ENCODE data around the gene TCF4. TPM values are rescaled to one million over a fixed set of nuclear protein-coding genes. Genes with fewer than 3 reads are reported as not detected.

Gene TCF4
- total RNA-seq, 1 experiment from 2014 or later = 12.5 TPM

DNA sequence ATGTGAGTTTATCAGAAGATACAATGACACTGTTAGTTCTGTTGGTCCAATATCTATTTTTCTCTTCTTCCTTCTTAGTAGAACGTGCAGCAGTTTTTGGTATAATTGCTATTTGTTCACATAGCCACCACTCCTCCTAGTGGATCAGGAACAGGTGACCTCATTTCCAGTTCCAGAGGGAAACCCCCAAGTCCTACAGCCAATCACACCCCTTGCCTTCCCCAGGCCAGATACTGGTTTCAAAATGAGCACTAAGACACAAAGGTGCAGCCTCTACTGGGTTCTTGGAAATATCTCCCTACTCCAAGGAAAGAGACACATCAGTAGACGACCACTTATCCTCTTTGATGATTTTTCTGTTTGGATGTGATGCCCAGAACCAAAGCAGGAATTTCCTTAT lies 103.2 kb downstream of the TCF4 start:
- no peak overlapping the region for H3K27ac ChIP-seq (ENCODE audit: low read length)
- no TSS peak for BruUV-seq (replicated peaks)
- H2AFZ ChIP-seq (ENCODE audit: low read length) = no peak overlapping the region
- no peaks in the 10 kb centered on the region for H3K9me3 ChIP-seq (ENCODE audit: low read length)
- H4K20me1 ChIP-seq (ENCODE audit: low read length) = no peaks in the 10 kb centered on the region
- no peak overlapping the region for H3K4me3 ChIP-seq (ENCODE audit: low read length)
- no peak for ATAC-seq
- DNase-seq = no peak
- TF ChIP-seq EZH2 (IDR thresholded peaks at IDR 0.05; ENCODE audit: low read length, unreplicated experiment) = no peak
- TF ChIP-seq, protein P1, sequence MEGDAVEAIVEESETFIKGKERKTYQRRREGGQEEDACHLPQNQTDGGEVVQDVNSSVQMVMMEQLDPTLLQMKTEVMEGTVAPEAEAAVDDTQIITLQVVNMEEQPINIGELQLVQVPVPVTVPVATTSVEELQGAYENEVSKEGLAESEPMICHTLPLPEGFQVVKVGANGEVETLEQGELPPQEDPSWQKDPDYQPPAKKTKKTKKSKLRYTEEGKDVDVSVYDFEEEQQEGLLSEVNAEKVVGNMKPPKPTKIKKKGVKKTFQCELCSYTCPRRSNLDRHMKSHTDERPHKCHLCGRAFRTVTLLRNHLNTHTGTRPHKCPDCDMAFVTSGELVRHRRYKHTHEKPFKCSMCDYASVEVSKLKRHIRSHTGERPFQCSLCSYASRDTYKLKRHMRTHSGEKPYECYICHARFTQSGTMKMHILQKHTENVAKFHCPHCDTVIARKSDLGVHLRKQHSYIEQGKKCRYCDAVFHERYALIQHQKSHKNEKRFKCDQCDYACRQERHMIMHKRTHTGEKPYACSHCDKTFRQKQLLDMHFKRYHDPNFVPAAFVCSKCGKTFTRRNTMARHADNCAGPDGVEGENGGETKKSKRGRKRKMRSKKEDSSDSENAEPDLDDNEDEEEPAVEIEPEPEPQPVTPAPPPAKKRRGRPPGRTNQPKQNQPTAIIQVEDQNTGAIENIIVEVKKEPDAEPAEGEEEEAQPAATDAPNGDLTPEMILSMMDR (conservative IDR thresholded peaks at IDR 0.05; ENCODE audit: low read depth, low read length) = no peak
- no peak for TF ChIP-seq EZH2phosphoT487 (IDR thresholded peaks at IDR 0.05; ENCODE audit: borderline replicate concordance, low read length)
- no peak overlapping the region for H3K9ac ChIP-seq (ENCODE audit: low read length)
- POLR2A ChIA-PET (ENCODE audit: unreplicated experiment) = no interaction called here
- no peaks in the 10 kb centered on the region for H3K79me2 ChIP-seq (ENCODE audit: low read length)
- no peaks in the 10 kb centered on the region for H3K4me1 ChIP-seq (ENCODE audit: insufficient read depth, low read length)
- H3K36me3 ChIP-seq (ENCODE audit: low read depth, low read length) = no peaks in the 10 kb centered on the region
- CTCF ChIA-PET = no interaction called here
- H3F3A ChIP-seq (ENCODE audit: low read length, unreplicated experiment) = no peaks in the 10 kb centered on the region
- no peaks in the 10 kb centered on the region for H3K27me3 ChIP-seq (ENCODE audit: low read length)
- intact Hi-C loops (cut with micrococcal nuclease) = no loop called here
- H3K4me2 ChIP-seq (ENCODE audit: low read length) = no peak overlapping the region
- no peaks in the 10 kb centered on the region for H3K9me2 ChIP-seq (replicated peaks; ENCODE audit: low read length)

DNA sequence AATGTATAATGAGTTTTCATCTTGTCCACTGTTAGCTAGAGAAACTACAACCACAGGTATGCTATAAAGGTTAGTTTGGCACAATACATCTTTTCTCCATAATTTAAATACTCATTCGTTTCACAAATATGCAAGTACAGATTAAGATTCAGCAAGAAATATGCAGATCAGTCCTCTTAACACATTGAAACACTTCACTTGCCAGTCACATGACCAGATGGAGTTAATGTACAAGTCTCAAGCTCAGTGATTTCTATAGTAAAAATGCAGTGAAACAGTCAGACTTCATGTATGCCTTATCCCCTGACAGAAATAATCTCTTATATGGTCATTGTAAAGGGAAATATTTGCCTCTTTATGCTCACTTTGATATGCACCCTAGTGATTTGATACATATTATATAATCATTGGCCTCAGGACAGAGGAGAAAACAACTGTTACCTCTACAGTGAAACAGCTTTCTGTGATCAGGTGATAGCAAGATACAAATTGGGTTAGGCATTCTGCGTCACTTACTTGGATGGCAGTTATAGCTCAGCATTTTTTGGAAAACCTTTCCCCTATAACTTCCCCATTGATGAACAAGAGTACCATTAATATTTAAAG lies 104.6 kb downstream of the TCF4 start:
- ChIA-PET POLR2A (ENCODE audit: unreplicated experiment) (interaction anchor here (0.6 kb wide), 1 partner anchor 840 kb away, joined by 5 read pairs; no protein-coding TSS in a partner anchor), CTCF (no interaction called here)
- ATAC-seq = no peak
- TF ChIP-seq EZH2 (IDR thresholded peaks at IDR 0.05; ENCODE audit: low read length, unreplicated experiment) = no peak
- TF ChIP-seq EZH2phosphoT487 (IDR thresholded peaks at IDR 0.05; ENCODE audit: borderline replicate concordance, low read length) = no peak
- TF ChIP-seq, protein P1 (conservative IDR thresholded peaks at IDR 0.05; ENCODE audit: low read depth, low read length) = no peak
- H4K20me1 ChIP-seq (ENCODE audit: low read length) = no peaks in the 10 kb centered on the region
- H3K27ac ChIP-seq (ENCODE audit: low read length) = no peak overlapping the region
- no TSS peak for BruUV-seq (replicated peaks)
- H3K9me2 ChIP-seq (replicated peaks; ENCODE audit: low read length) = no peaks in the 10 kb centered on the region
- H3K9ac ChIP-seq (ENCODE audit: low read length) = no peak overlapping the region
- intact Hi-C loops (cut with micrococcal nuclease) = no loop called here
- H2AFZ ChIP-seq (ENCODE audit: low read length) = no peak overlapping the region
- no peaks in the 10 kb centered on the region for H3K9me3 ChIP-seq (ENCODE audit: low read length)
- DNase-seq = no peak
- H3F3A ChIP-seq (ENCODE audit: low read length, unreplicated experiment) = no peaks in the 10 kb centered on the region
- no peaks in the 10 kb centered on the region for H3K36me3 ChIP-seq (ENCODE audit: low read depth, low read length)
- H3K4me1 ChIP-seq (ENCODE audit: insufficient read depth, low read length) = 0 out of 2 replicates have a peak, but pooled peaks cover under 1% of the 10 kb centered on the region
- H3K4me2 ChIP-seq (ENCODE audit: low read length) = no peak overlapping the region
- H3K4me3 ChIP-seq (ENCODE audit: low read length) = no peak overlapping the region
- H3K79me2 ChIP-seq (ENCODE audit: low read length) = no peaks in the 10 kb centered on the region
- H3K27me3 ChIP-seq (ENCODE audit: low read length) = no peaks in the 10 kb centered on the region

DNA sequence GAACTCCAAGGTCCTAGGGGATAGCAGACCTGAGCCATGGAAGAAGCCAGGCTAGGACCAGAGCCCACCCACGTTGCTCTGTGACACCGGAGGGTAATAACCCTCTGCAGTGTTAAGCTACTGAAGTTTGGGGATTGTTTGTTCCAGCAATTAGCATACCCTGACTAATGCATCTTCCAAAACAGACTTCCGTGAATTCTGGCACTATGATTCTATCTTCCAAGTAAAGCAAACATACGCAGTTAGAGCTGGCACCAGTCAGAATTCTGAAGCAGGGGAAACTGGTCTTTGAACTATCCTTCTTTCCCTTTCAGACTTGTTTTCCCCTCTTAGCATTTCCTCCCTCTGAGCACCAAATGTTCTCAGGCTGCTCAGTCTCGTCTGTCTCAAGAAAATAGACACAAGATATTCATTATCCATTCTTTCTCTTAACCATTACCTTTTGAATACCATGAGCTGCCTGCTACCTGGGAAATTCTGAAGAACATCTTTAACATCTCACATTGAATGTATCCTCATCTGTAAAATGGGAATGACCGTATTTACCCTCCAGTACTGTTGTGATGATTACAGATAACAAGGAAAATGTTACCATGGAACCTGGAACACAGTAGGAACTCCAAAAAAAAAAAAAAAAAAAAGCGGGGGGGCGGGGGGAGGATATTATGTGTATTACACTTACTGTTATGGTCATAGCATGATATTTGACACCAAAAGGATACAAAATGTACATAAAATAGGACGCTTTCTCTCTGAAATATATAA lies 108.2 kb downstream of the TCF4 start:
- no peak overlapping the region for H2AFZ ChIP-seq (ENCODE audit: low read length)
- H3K4me2 ChIP-seq (ENCODE audit: low read length) = no peak overlapping the region
- ATAC-seq (no peak), DNase-seq (no peak)
- TF ChIP-seq, protein P1 (conservative IDR thresholded peaks at IDR 0.05; ENCODE audit: low read depth, low read length) = no peak
- TF ChIP-seq EZH2phosphoT487 (IDR thresholded peaks at IDR 0.05; ENCODE audit: borderline replicate concordance, low read length) = no peak
- TF ChIP-seq EZH2 (IDR thresholded peaks at IDR 0.05; ENCODE audit: low read length, unreplicated experiment) = no peak
- H3K36me3 ChIP-seq (ENCODE audit: low read depth, low read length) = no peaks in the 10 kb centered on the region
- no peaks in the 10 kb centered on the region for H3K27me3 ChIP-seq (ENCODE audit: low read length)
- intact Hi-C loops (cut with micrococcal nuclease) = no loop called here
- H3K27ac ChIP-seq (ENCODE audit: low read length) = no peak overlapping the region
- ChIA-PET POLR2A (ENCODE audit: unreplicated experiment) (no interaction called here), CTCF (no interaction called here)
- H3K79me2 ChIP-seq (ENCODE audit: low read length) = no peaks in the 10 kb centered on the region
- no peaks in the 10 kb centered on the region for H3K9me2 ChIP-seq (replicated peaks; ENCODE audit: low read length)
- H3K4me3 ChIP-seq (ENCODE audit: low read length) = no peak overlapping the region
- no peak overlapping the region for H3K9ac ChIP-seq (ENCODE audit: low read length)
- H4K20me1 ChIP-seq (ENCODE audit: low read length) = no peaks in the 10 kb centered on the region
- no TSS peak for BruUV-seq (replicated peaks)
- 0 out of 2 replicates have a peak, but pooled peaks cover 10% of the 10 kb centered on the region for H3K4me1 ChIP-seq (ENCODE audit: insufficient read depth, low read length)
- H3K9me3 ChIP-seq (ENCODE audit: low read length) = no peaks in the 10 kb centered on the region
- no peaks in the 10 kb centered on the region for H3F3A ChIP-seq (ENCODE audit: low read length, unreplicated experiment)
